Frontal cortex (tissue), 4 donors: Measurements from ENCODE around the gene UGT1A6. TPM values are rescaled to one million over a fixed set of nuclear protein-coding genes. Genes with fewer than 3 reads are reported as not detected.
"Not testable (repeated sequence)": the region's sequence is repeated elsewhere in the genome, so short reads cannot be mapped to it uniquely, and the experiment has no call there.

Experiments used
- DNase-seq, 2 donors: peaks; one replicate each; pipeline ENCODE4 v3.0.0; 2012; ENCODE audit warnings: low spot score in 2 of 2
- FAIRE-seq: peaks from 2 replicates; lab custom pipeline; 2012; peaks lifted over from hg19 to GRCh38; lab: Jason Lieb, UNC
- total RNA-seq: library from RNA; depleted of rRNA; stranded (reverse); fragments of >200 nt; gene quantifications from one replicate; pipeline ENCODE4 v1.2.3, GENCODE V29; 2014
- donor health status: control.
- donor health status: control.
- donor health status: control.

UGT1A6 gene
- total RNA-seq, 1 donor from 2014 or later: not detected

- no peak for FAIRE-seq
- no peak for DNase-seq
Measured at GRCh38 chr2:233712611-233713261, 20.0 kb downstream of the UGT1A6 start, which contains the start of gene UGT1A5. Gene UGT1A5 (plus strand): TSS chr2:233712907. CDS start chr2:233712992, 85 bp downstream.

- DNase-seq (no peak), FAIRE-seq (no peak)
Measured at GRCh38 chr2:233713262-233713615, 20.5 kb downstream of the UGT1A6 start.

GRCh38 chr2:233714121-233714520 is 21.4 kb downstream of the UGT1A6 start:
- no peak for FAIRE-seq
- DNase-seq: no peak

- no peak for FAIRE-seq
Measured at GRCh38 chr2:233718552-233718951, 25.9 kb downstream of the UGT1A6 start, which contains the start of gene UGT1A4. Gene UGT1A4 (plus strand): TSS chr2:233718736. CDS start chr2:233718821, 85 bp downstream.

GRCh38 chr2:233728723-233729301 is 36.1 kb downstream of the UGT1A6 start, which contains the start of gene UGT1A3:
Gene UGT1A3 (plus strand): TSS chr2:233729042. CDS start chr2:233729127, 85 bp downstream.
- DNase-seq (no peak), FAIRE-seq (no peak)

More at GRCh38 chr2:233718552-233718951, 25.9 kb downstream of the UGT1A6 start, which contains the start of gene UGT1A4:
- DNase-seq: no peak

GRCh38 chr2:233736868-233737653 is 44.4 kb downstream of the UGT1A6 start:
- FAIRE-seq, DNase-seq: not testable (repeated sequence)

GRCh38 chr2:233740870-233741269 is 48.2 kb downstream of the UGT1A6 start:
- DNase-seq (no peak), FAIRE-seq (no peak)

GRCh38 chr2:233743464-233744259 is 51.0 kb downstream of the UGT1A6 start:
- FAIRE-seq (no peak), DNase-seq (no peak)

GRCh38 chr2:233745073-233745755 is 52.5 kb downstream of the UGT1A6 start:
- DNase-seq (no peak), FAIRE-seq (no peak)

GRCh38 chr2:233745838-233746237 is 53.1 kb downstream of the UGT1A6 start:
- not testable (repeated sequence) for FAIRE-seq, DNase-seq

- FAIRE-seq (no peak), DNase-seq (no peak)
Measured at GRCh38 chr2:233746475-233747282, 54.0 kb downstream of the UGT1A6 start.

- DNase-seq (no peak), FAIRE-seq (no peak)
Measured at GRCh38 chr2:233747283-233747544, 54.5 kb downstream of the UGT1A6 start.

GRCh38 chr2:233750689-233751088 is 58.0 kb downstream of the UGT1A6 start:
- FAIRE-seq, DNase-seq: not testable (repeated sequence)

- DNase-seq, FAIRE-seq: not testable (repeated sequence)
Measured at GRCh38 chr2:233751212-233752009, 58.7 kb downstream of the UGT1A6 start.

GRCh38 chr2:233754872-233755611 is 62.4 kb downstream of the UGT1A6 start:
- FAIRE-seq (no peak), DNase-seq (no peak)

GRCh38 chr2:233756429-233757081 is 63.9 kb downstream of the UGT1A6 start:
- DNase-seq (no peak), FAIRE-seq (no peak)

- DNase-seq (no peak), FAIRE-seq (no peak)
Measured at GRCh38 chr2:233758141-233758540, 65.5 kb downstream of the UGT1A6 start.
